GM19455 (cell line): ENCODE measurements around the gene QTRT2.

Source experiments
- ATAC-seq: cut with Tn5 transposase; IDR thresholded peaks from one replicate; pipeline ENCODE4 v1.9.1; 2021; ENCODE audit not compliant: unreplicated experiment

The QTRT2 gene

DNA sequence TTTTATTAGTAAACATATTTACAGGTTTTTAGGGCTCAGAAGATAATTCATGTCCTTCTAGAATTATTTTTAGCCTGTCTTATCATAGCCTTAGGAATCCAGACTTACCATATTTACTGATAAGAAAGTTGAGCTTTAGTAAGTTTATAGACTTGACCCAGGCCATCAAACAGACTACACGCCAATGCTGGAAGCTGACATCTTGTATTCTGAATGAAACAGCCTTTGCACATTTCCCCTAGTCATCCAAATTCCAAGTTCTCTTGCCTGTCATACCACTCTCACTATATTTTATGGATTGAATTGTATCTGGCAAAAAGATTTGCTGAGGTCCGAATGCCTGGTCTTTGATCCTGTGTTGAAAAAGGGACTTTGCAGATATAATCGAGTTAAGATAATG, 63.7 kb downstream of the QTRT2 start:
- ATAC-seq: no peak

DNA sequence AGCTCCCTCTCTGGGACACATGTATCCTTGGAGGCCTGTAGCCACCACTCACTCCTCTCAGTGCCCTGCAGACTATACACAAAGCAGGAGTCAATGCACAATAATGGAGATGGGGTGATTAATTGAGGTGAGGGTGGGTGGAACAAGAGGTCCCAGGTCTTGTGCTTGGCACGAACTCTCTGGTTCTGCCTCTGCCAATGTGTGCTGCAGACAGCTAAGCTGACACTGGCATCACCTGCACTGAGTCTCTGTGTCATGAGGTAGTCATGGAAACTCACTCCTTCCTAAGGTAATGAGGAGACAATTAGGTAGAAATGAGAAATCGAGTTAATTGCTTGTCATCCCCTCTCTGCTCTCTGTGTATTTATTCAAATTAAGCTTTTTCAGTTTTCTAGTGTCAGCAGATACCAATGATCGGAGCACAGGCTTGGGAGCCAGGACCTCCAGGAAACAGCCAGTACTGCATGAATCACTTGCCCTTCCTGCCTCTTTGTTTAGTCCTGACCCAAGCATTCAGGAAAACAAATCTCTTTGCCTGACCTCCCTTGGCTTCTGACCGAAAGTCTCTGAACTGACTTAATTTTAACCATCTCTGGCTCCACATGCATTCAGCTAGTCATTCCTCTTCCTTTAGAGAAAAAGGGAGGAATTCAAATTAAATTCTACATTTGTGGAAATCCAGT, 65.6 kb downstream of the QTRT2 start:
- ATAC-seq: no peak

DNA sequence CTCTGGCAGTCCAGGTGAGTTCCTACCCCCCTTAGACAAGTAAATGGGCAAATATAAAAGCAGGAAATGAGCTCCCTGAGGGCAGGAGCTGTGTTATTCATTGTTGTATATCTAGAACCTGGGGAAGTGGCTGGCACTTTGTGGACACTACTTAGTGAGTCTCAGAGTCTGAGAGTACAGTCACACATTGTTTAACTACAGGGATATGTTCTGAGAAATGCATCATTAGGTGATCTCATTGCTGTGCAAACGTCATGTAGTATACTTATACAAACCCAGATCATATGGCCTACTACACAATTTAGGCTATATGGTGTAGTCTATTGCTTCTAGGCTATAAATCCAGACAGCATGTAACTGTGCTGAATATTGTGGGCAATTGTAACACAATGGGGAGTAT, 69.9 kb downstream of the QTRT2 start:
- no peak for ATAC-seq

DNA sequence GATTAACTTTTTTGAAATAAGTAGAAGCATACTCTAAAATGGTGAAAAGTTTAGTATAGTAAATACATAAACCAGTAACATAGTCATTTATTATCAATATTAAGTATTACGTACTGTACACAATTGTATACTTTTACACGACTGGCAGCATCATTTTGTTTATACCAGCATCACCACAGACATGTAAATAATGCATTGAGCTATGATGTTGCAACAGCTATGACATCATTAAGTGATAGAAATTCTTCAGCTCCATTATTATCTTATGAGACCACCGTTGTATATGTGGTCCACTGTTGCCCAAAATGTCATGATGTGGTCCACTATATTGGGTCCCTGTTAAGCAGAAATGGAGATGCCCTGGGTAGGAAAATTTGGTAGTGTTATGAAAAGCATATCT, 71.0 kb downstream of the QTRT2 start:
- ATAC-seq: no peak

DNA sequence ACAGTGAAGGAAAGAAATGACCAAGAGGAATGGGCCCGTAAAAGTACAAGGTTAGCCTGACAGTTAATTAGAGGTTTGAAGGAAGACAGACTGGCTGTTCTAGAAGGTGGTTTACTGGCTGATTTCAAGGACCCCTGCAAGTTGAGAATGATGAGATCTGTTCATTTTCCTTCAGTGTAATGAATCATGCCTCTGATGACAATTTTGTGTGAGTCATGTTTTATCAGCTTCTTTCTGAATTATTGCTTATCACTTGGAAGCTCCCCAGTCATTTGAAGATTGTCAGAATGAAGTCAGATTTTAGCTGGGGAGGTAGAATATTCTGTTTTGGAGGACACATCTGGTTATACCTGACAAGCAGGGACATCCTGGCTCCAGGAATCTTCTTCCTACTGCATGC, 71.7 kb downstream of the QTRT2 start:
- no peak for ATAC-seq

DNA sequence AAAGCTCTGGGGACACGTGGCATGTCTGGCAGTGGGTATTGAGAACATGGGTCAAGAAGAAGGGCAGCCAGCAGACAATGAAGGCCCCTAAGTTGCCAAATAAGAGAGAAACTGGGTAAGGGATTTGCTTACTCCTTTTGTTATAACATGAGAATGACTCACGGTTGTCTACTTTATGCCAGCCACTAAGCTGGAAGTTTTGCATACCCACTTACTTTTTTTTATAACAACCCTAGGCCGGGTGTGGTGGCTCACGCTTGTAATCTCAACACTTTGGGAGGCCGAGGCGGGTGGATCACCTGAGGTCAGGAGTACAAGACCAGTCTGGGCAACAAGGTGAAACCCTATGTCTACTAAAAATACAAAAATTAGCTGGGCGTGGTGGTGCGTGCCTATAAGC, 72.3 kb downstream of the QTRT2 start:
- no peak for ATAC-seq

DNA sequence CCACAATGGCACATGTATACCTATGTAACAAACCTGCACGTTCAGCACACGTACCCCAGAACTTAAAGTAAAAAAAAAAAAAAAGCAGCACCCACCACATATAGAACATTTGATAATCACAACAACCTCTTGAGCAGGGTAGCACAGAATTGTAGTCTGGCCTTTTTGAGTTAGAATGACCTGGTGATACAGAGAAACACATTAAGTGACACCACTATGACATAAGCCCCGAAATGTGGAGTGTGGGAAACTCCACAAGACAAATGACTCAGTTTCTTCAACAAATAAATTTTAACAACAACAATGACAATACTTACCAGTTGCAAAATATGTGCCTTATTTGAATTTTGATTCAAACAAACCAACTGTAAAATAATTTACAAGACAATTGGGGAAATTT, 76.0 kb downstream of the QTRT2 start:
- no peak for ATAC-seq

DNA sequence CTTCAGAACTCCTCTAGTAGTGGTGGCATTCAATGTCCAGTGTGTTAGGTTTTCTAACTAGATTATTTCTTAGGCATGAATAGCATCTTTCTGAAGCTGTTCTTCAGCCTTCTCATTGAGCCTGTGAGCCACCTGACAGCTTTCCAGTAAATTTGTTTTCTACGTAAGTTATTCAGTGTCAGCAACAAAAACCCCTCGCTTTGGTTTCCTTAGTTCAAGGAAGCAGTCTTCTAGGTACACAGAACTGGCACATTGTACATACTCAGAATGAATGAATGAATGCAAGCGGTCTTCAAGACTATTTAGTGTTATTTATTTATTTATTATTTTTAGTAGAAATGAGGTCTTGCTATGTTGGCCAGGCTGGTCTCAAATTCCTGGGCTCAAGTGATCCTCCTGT, 77.4 kb downstream of the QTRT2 start:
- no peak for ATAC-seq
